ENCODE data around the gene VWA3A.
A peak's percentile ranks its signal among the peaks of the same experiment; 100 is the strongest.
"Not testable (repeated sequence)": the region's sequence is repeated elsewhere in the genome, so short reads cannot be mapped to it uniquely, and the experiment has no call there.

The VWA3A gene

GRCh38 chr16:22184615-22184968 lies 92.3 kb downstream of the VWA3A start:
- DNase-seq, result no peak

DNA sequence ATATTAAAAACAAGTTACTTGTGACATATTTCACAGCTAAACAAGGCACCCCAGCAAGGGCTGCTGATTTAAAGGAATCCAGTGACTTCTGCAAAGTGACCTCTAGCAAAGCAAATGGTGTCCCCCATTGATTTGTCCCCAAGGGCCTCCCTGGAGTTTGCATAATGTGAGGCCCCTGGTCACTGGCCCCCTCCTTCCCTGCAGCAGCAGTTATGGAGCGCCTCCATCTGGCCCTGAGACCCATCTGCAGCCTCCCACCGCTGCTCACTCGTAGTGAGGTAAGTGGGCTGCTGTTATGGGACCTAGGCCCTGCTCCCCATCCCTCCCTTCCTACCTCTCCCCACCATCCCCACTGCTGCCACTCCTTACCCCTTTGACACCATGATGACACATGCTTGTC lies 94.2 kb downstream of the VWA3A start:
- DNase-seq, result no peak

- DNase-seq, result no peak
Measured at GRCh38 chr16:22188267-22188594, 95.9 kb downstream of the VWA3A start.

DNA sequence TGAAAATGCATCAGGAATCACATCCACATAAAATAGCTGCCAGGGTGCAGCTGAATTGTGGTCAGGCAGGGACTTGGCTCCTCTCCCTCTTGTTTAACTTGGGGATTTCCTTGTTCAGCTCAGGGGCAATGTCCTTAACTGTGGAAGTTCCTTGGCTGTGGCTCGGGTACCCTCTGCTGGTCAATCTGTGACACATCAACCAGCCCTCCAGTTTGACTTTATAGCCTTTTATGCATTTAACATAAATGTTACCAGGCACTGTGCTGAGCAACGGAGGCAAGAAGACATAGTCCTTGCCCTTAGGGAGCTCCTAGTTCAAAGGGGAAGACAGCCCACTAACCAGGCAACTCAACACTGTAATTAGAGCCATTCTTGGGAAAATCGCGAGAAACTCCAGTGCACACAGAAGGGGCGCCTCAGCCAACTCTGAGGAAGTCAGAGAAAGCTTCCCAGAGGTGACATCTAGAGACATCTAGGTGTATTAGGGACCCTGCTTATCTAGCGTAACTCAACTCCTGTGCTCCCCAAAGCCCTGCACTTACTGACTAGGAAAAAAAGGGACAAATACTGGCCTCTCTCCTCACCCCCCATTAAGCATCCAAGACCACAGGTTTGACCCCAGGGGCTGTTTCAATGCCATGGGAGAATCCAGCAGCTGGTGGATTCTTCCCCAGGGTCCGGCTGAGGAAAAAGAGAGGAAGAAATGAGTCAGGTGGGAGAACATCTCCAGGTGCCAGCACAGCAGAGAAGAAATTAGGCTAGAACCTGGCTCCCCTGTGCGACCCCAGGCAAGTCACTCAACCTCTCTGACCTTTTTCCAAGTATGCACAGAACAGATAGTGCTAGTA lies 96.5 kb downstream of the VWA3A start:
- peak; percentile 22 to 66 for DNase-seq

GRCh38 chr16:22189473-22190080 lies 97.2 kb downstream of the VWA3A start:
- no peak for DNase-seq

- DNase-seq, result peak in 1 of 2 donors; percentile 100
Measured at GRCh38 chr16:22190081-22190775, 97.9 kb downstream of the VWA3A start.

- peak; percentile 100 for DNase-seq
Measured at GRCh38 chr16:22190776-22191531, 98.6 kb downstream of the VWA3A start.

DNA sequence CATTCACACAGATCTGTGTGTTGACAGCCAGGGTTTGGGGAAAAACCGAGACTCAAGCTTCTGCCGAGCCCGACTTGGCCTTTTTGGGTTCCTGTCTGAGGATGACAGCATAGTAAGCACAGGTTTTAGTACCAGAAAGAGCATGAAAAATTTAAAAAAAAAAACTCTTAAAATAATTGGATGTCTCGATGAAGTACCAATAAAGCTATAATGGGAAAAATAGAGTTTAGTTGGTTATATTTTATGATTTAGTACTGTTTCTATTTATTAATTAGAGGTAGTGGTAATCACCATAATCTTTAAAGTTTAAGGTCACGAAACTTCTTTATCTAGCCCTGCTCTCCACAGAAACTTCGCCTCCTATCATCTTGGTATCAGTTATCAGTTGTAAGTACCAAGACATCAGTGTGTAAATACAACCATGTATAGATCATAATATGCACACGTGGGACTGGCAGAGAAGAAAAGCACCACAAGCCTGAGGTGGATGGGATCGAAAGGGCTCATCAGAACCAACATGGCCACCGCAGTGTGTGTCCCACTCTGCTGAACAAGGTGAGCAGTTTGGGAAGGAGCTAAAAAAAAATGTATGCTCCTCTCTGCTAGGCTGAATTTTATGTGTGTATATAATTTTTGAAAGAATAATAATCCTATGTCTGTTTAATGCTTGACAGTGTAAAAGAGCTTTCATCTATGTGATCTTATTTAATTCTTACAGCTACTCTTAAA lies 99.4 kb downstream of the VWA3A start:
- DNase-seq, result no peak

DNA sequence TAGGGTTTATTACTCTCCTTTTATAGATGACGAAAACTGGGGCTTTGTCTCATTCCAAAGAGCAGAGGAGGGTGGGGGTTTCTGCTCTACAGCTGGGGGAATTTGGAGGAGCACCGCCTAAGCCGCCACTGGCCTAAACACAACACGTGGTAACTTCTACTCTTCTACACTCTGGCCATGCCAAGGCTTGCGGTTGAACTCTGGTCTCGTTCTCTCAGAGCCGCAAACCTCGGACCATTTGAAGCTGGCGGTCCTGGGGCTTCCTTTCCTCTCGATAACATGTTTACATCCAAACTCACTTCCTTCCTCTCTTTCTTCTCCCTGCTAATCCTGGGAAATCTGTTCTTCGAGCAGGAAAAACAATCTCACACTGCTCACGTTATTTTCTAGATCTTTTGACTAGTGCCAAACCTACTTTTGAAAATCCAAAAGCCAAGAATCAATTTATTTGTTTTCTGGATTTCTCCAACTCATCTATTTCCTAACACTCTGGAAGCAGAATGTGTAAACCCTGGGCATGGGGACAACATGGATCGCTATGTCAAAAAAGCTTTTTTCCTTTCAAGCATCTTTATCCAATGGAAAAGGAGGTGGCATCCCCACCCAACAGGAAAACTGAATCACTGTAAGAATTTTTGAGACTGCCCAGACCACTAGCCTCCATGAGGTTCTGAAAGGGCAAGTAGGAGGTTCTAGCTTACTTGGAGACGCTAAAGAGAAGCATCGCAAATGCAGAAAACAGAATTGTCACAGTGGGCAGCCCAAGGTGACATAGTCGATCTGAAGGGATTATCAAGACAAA lies 100.1 kb downstream of the VWA3A start:
- DNase-seq, result peak; percentile 23 to 56

- no peak for DNase-seq
Measured at GRCh38 chr16:22193063-22193411, 100.7 kb downstream of the VWA3A start.

DNA sequence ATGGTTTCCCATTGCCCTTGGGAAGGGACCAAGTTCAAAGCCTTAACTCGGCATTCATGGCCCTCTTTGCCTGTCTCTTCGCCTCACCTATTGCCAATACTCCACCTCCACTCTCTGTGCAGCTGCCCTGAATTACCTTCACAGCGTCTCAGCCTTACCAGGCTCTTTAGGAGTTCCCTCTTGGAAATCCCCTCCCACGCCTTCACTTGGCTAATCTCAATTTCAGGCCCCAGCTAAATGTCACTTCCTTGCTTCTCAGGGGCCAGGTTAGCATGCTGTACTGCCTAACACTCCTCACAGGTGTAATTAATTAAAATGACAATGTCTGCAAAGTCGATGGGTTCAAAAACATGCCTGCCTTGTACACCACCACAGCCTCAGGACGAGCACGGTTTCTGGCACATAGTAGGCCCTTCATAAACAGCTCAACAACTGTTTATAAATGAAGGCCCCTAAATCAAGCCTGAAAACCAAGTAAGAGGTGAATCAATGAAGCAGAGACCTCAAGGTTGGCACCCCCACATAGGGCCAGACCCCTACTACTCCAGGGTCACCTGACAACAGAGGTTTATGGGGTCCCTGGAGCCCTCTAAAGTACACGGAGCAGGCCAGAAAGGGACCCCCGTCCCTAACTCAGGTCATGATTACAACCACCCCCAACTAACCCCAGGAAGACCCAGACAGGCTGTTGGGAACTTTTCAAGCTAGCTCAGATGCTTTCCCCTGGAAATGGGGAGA lies 102.5 kb downstream of the VWA3A start:
- no peak for DNase-seq

DNA sequence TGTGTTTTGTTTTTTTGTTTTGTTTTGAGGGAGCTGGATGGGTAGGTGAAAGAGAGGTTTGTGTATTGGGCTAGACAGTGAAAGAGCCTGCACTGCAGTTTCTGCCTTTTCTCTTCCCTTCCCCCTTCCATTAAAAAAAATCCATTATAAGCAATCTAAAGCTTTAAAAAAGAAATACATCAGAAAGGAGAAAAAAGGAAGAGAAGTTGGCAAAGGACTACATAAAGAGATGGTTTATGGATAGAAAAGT lies 103.0 kb downstream of the VWA3A start:
- no peak for DNase-seq

- peak; percentile 89 to 92 for DNase-seq
Measured at GRCh38 chr16:22195695-22196558, 103.6 kb downstream of the VWA3A start.

DNA sequence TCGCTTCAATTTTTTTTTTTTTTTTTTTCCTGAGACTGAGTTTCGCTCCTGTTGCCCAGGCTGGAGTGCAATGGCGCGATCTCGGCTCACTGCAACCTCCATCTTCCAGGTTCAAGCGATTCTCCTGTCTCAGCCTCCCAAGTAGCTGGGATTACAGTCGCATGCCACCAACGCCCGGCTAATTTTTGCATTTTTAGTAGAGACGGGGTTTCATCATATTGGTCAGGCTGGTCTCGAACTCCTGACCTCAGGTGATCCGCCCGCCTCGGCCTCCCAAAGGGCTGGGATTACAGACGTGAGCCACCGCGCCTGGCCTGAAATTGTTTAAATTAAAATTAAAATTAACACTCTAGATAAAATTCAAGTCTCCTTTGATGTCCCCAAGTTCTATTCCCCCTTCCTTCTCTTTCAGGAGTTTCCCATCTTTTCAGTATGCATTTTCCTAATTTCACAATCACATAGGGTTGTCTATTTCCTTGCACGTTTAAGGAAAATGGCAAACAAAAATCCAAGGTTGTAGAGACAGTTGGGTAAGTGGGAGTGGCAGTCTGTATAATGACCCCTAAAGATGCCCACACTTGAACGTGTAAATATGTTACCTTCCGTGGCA lies 104.3 kb downstream of the VWA3A start:
- DNase-seq, result not testable (repeated sequence)

DNA sequence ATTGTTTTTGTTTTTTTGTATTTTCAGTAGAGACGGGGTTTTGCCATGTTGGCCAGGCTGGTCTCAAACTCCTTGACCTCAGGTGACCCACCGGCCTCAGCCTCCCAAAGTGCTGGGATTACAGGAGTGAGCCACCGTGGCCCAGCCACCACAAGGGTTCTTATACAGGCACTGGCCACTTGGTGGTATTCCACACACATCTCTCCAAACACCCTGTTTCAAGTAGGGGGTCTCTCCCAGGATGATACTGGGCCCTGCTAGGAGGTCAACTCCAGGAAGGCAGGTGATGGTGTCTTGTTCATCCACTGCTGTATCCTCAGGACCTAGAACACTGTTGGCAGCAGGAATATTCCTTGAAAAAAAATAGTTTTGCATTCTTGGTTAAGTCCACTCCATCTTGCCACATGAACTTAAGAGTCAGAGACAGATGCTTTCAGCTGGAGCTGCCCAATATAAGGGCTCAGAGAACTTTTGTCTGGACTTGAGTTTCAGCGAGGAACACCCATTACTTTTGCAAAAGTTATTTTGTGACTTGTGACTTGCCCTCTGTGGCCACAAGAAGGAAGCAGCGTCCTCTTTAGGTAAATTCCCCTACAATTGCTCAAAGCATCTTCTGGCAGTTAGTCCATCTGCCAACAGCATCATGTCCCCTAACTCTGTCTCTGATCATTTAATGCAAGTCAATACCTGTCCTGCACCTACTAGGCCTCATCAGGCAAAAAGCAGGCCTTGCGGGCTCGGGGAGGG lies 106.4 kb downstream of the VWA3A start:
- DNase-seq, result no peak

- DNase-seq, result no peak
Measured at GRCh38 chr16:22202261-22202637, 109.9 kb downstream of the VWA3A start.

GRCh38 chr16:22203091-22203490 lies 110.8 kb downstream of the VWA3A start:
- no peak for DNase-seq

- no peak for DNase-seq
Measured at GRCh38 chr16:22204091-22204655, 111.8 kb downstream of the VWA3A start.

DNA sequence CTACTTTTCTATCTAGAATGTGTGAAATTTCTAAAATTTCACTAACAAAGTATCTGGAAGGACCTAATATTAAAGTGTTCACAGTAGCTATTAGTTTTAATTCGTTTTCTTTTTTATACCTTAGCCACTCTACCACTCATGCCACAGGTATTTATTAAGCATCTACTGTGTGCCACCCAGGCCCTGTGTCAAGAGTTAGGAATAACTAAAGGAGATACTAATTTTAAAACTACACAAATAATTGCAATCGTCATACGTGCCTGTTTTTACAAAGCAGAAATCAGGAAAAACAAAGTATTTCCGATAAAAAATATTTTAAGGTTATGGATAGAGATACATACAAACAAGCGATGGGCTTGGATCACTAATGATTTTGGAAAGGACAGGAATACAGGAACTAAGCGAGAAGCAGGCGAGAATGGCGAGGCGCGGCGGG lies 113.3 kb downstream of the VWA3A start:
- DNase-seq, result no peak

Data from bone marrow (tissue), 2 donors.